Measurements from ENCODE around the gene STXBP6.

GRCh38 chr14:24852312-24853060 is 197.5 kb downstream of the STXBP6 start:
- TF ChIP-seq CSRNP3 (CRISPR knock-in tag; IDR thresholded peaks at IDR 0.05) (no peak), ARNTL (CRISPR knock-in tag; IDR thresholded peaks at IDR 0.05; ENCODE audit: borderline replicate concordance, low read depth) (no peak), CSDC2 (CRISPR knock-in tag; IDR thresholded peaks at IDR 0.05) (no peak), GLIS3 (CRISPR knock-in tag; IDR thresholded peaks at IDR 0.05) (no peak), CREB5 (CRISPR knock-in tag; IDR thresholded peaks at IDR 0.05; ENCODE audit: low read depth) (no peak), ZNF8 (CRISPR knock-in tag; IDR thresholded peaks at IDR 0.05) (no peak), ISL1 (CRISPR knock-in tag; IDR thresholded peaks at IDR 0.05) (no peak)
